Loucy (cell line): Measurements from ENCODE around the gene UBXN1.

ENCODE experiments used
- CTCF ChIP-seq: fragments of 200-600 bp; sonication (generic); conservative IDR thresholded peaks from 2 replicates; pipeline ENCODE4 v1.5.1; 2014; ENCODE audit warnings: mild to moderate bottlenecking, antibody characterized with exemption, low read length
- EZH2phosphoT487 ChIP-seq: fragments of 200-600 bp; IDR thresholded peaks from 2 replicates; pipeline ENCODE4 v1.6.1; 2018; ENCODE audit warnings: antibody characterized with exemption, mild to moderate bottlenecking, moderate library complexity, borderline replicate concordance

- no peak for TF ChIP-seq CTCF
- no peak for TF ChIP-seq EZH2phosphoT487
These were observed 14.3 kb downstream of the UBXN1 start for GRCh38 chr11:62664405-62665074.
